ENCODE measurements around the gene PLEKHG5.
"Not testable (repeated sequence)": the region's sequence is repeated elsewhere in the genome, so short reads cannot be mapped to it uniquely, and the experiment has no call there.

The PLEKHG5 gene

DNA sequence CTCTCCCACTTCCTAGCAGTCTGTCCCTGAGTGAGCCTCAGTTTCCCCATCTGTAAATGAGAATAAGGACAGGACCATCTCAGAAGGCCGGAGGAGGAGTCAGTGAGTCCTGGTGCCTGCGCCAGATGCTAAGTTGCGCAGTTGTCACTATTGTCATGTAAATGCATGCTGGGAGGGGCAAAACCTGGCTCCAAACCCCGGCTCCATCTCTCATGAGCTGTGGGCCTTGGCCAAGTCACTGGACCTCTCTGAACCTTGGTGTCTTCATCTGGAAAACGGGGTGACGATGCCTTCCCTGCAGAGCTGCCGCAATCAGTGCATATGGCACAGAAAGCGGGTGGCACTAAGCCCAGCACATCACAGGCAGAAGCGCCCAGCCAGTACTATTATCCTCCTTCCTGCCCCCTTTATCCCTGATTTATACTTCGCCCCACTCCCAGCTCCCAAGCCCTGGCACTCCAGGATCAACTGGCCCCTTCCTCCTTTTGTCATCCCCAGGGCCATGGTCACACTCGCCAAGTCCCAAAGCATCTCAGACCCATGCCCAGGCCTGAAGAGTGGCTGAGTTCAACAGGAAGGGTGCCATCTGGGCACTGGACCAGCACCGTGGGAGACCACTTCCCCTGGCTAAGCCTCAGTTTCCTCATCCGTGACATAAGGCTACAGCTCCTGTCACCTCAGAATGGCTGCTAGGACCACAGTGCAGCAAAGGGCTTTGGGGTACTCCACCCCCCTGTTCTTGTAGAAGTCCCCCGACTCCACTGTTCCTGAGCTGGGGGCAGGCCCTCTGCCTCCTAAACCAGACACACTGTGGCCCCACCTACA, 4.3 kb upstream of the PLEKHG5 start:
- DNase-seq: no peak

DNA sequence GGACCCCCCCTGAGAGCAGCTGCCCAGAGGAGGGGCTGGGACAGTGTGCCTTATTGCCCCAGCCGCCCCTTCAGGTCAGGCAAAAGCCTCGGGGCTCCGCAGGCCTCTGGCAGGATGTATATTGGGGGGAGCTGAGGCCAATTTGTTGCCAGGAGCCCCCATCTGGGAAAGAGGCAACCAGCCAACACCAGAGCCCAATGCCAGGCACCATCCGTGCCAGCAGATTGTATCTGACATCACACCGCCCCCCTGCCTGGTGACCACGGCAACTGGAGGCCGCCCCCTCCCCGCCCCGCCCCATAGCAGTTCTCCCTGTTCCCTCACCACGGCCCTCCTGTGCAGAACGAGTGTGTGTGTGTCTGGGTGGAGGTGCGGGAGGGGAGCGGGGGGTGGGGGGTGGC, 3.6 kb upstream of the PLEKHG5 start:
- DNase-seq: no peak

DNA sequence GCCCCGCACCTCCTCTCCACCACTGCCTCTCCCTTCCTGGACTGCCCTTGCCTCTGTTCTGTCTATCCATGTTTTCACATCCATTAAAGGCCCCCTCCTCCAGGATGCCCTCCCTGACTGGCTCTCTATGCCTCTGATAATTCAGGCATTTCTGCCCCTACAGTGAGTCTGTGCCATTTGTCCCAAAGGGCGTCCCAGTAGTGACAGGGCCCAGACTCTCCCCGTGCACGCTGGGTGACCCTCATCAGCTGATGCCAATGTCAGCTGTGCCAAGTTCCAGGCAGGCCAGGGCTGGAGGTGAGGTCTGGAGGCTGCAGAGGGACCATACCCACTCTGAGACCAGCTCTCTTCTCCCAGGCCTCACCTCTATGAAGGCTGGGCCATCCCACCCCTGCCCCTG, 3.2 kb upstream of the PLEKHG5 start:
- DNase-seq: no peak

DNA sequence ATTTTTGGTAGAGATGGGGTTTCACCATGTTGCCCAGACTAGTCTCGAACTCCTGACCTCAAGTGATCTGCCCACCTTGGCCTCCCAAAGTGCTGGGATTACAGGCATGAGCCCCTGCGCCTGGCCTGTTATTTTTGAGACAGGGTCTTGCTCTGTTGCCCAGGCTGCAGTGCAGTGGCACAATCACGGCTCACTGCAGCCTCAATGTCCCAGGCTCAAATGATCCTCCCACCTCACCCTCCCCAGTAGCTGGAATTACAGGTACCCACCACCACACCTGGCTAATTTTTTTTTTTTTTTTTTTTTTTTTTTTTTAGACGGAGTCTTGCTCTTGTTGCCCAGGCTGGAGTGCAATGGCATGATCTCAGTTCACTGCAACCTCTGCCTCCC, 2.4 kb upstream of the PLEKHG5 start:
- not testable (repeated sequence) for DNase-seq

DNA sequence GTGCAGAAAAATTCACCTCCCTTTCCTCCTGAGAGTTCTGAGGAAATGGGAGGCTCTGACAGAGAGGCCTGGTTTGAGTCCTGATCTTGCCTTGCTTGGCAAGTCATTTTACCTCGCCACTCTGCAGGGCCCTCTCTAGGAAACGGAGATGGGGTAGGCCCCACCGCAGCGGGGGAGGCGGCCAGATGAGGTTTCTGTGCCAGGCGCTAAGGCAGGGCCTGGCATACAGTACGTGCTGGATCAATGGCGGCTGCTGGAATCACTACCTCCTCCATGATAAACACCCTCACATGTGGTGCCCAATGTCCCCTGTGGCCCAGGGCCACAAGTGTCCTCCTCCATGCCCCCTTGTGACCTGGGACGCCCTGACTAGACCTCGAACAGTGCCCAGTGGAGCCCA, 499 bp upstream of the PLEKHG5 start:
- no peak for DNase-seq

DNA sequence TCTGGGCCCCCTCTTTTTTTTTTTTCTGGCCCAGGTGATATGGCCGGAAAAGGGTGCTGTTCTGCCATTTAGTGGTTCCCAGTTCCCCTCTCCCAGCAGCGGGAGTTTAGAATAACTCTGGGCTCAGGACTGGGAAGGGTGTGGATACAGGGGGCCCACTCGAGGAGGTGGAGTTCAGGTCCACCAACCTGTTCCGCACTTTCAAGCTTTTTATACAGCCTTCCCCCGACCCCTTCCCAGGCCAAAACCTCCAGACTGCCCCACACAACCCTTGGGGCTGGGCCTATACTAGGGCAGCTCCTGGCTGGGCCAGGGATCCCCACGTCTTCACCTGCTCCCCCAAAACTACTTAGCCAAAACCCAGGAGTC, 402 bp downstream of the PLEKHG5 start:
- DNase-seq: no peak

DNA sequence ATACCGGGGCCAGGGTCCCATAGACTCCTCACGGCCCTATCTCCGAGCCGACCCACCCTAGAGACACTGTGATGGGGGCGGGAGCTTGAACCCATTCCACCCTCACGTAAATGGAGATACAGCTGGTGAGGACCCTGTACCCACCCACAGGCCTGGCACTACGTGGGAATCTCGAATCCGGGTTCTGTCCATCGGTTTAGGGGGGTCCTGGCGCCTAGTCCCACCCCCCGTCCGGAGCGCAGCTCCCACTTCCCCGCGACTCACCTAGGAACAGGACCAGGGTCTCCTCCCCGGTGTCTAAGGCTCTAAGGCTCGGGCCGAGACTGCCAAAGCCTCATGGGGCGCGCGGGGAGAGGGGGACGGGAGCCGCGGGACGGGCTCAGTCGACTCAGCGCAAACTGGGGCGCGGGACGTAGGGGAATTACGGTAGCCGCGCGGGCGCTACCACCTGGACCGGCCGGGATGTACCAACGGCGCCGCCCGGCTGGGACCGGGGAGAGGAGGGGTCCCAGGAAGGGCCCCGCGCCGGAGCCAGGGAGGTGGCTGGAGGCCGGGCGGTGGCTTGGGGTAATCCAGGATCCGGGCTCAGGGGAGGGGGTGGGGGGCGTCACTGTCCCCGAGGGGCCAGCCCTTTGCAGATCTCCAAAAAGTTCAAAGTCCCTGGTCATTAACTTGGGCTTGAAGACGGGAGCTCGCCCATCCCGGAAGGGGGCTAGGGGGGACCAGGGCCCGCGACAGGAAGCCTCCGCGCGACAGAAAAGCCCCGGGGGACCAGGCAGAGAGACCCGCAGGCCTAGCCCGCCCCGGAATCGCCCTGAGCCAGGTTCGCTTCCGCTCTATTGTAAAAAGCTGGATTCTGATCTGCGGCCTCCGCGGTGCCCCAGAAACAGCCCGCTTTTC, 1.0 kb downstream of the PLEKHG5 start:
- DNase-seq: peak; percentile 73

DNA sequence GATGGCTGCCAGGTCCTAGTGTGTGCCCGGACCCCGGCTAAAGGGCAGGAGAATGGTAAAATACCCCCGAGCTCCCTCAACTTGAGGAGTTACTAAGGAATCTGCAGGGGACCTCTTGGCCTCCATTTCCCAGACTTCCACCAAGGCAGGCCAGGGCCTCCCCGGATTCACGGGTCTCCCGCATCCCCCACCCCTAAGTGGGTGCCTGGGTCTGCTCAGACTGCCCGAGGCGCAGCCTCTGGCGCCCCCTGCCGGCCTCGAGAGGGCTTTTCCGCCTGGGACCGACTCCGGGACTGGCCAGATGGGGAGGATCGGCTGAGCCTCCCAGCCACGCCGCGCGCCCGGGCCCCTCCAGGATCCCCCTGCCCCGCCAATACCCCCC, 1.7 kb downstream of the PLEKHG5 start:
- peak; percentile 82 for DNase-seq

DNA sequence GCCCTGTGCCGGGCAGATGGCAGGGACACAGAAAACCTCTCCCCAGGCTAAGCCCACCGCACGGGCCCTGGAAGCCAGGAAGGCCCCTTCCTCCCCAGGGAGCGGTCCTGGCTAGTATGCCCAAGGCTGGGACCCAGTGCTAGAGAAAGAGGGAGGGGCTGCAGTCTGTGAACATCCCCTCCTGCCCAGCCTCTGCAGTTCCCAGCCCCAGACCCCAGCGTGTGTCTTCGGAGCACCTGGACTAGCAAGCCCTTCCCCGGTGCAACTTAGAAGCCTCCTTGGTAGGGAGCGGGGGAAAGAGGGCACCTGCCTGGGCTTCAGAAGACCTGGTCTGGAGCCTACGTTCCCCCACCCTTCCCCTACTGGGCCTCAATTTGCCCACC, 2.1 kb downstream of the PLEKHG5 start:
- DNase-seq: no peak

DNA sequence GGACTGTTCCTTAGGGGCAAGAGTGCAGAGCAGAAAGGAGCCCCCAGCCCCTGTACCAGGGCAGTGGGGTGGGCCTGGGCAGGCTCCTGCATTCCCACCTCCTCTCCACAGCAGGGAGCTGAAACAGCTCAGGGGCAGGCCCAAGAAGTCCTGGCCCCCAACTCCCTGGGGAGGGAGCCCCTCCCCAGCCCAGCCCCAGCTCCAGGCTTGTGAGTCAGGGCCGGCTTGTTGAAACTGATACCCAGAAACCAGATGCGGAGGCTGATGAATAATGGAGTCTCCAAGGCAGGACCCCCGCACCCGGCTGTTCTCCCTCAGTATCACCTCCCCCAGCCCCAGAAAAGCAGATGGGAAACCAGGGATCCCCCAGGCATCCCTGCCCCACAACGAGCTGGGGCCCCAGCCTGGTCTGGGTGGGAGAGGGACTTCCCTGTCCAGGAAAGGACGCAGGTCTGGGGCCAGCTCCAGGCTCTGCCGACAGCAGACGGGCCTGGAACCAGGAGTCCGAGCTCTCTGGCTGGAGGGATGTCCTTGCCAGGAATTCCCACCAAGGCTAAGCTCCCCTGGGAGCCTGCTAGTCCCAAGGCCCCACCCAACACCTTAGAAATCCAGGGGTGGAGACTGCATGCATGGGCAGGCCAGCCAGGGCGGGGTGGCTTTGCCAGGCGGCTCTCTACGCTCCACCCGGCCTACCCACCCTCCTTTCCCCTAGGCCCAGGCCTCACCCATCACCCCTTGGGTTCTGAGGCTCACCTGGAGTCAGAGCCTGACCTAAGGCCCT, 2.7 kb downstream of the PLEKHG5 start:
- DNase-seq: no peak

DNA sequence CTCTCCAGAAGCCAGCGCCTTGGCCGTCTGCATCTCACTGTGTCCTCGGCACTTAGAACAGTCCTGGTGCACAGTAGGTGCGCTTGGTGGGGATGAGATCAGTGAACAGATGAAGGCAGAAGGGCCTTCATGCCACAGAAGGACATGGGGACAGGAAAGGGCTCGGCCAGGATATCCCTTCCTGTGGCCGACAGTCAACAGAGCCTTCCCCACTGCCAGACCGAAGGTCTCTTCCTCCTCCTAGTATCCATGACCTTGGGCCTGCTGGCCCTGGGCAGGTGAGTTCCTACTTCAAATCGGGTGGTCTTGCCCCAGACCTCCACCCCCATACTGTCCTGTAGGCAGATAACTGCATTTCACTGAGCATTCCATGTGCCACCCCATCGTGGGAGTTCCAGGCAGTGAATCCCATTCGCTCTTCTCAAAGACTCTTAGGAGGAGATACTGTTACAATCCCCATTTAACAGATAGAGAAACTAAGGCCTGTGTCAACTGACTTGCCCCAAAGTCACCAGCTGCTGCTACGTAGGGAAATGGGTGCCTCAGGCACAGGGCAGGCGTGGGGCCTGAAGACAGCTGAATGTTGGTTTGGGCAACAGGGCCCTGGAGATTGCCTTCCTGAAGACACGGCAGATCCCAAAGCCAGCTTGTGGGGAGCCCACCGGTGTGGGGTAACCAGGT, 3.5 kb downstream of the PLEKHG5 start:
- no peak for DNase-seq

DNA sequence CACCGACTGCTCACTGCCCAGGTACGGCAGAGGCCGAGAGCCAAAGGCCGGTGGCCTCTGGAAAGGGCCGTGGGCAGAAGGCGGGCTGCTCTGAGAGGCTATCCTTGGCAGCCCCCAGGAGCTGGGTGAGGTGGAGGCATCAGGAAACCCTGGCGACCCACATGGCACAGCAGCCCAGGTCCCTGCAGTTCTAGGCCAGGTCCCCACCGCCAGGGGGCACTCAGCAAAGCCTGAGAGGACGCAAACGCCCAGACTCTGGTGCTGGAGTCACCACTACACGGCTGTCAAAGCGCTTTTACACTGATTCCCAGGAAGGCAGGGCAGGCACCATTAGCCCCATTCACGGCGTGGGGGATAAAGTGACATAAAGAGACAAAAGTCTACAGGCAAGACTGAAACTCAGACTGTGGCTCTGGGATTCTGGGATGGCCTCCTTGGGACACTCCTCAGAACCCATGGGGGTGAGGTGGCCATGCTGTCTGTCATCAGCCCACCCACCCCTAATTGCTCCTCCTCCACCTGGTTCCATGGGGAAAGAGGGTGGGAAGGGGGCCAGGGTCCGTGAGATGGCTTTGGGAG, 4.9 kb downstream of the PLEKHG5 start:
- DNase-seq: peak; percentile 86

DNA sequence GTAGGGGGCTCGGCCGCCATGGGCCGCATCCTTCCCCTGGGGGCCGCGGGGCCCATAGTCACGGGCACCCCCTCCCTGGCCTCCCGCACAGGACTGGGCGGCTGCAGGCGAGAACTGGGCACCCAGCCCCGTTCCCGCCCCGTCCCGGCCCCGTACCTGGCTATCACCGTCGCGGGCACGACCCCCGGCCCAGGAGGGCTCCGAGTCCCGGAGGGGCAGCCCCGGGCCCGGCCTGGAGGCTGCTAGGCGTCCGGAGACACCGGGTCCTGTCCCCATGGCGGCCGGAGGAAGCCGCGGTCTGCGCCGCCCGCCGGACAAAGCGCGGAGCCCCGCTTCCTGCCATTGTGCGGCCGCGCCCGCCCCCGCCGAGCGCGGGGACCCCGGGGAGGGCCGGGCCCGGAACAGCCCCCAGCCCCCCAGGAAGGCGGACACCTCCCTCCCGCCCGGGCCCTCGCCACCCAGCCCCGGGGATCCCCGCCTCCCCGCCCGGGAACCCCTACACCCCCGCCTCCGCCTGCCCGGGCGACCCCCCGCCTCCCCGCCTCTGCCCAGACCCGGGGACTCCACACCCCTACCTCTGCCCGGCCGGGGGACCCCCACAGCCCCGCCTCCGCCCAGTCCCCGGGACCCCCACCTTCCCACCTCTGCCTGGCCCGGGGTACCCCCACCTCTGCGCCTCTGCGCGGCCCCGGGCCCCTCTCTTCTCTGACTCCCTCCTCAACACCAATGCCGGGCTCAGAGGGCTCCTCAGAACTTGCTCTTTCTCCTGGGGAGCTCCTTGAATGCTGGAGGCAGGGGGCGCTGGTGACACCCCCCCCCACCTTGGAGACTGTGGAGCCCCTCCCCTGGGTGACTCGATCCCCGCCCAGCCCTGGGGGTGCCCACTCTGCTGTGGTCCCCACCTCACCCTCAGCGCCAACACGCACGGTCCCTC, 6.0 kb downstream of the PLEKHG5 start:
- no peak for DNase-seq

DNA sequence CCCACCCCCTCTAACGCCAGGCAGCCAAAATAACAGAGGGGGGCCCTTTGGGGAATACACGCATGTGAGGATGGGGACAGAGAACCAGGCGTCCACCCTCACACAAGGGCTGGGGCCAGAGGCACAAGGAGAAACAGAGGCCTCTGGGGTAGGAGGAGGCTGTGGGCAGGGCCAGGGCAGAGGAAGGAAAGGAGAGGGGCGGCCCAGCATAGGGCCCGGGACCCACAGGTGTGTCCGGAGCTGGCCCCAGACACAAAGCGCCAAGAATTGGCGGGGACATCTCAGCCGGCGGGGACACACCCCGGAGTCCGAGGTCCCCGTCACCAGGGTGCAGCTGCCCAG, 6.7 kb downstream of the PLEKHG5 start:
- no peak for DNase-seq

DNA sequence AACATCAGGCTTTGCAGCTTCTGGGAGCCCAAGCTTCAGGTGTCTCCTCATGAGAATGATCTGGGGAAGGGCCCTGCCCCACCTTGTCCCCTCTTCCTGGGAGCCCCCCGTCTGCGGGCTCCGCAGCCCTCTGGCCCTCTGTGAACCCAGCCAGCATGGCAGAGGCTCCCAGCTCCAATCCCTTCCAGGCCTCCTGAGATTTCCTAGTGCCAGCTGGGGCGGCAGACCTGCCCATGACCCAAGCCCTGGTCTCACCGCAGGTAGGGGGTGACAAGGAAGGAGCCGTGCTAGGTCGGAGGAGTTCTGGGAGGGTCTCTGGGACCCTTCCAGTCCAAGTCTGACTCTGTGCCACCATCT, 7.7 kb downstream of the PLEKHG5 start:
- DNase-seq: no peak

DNA sequence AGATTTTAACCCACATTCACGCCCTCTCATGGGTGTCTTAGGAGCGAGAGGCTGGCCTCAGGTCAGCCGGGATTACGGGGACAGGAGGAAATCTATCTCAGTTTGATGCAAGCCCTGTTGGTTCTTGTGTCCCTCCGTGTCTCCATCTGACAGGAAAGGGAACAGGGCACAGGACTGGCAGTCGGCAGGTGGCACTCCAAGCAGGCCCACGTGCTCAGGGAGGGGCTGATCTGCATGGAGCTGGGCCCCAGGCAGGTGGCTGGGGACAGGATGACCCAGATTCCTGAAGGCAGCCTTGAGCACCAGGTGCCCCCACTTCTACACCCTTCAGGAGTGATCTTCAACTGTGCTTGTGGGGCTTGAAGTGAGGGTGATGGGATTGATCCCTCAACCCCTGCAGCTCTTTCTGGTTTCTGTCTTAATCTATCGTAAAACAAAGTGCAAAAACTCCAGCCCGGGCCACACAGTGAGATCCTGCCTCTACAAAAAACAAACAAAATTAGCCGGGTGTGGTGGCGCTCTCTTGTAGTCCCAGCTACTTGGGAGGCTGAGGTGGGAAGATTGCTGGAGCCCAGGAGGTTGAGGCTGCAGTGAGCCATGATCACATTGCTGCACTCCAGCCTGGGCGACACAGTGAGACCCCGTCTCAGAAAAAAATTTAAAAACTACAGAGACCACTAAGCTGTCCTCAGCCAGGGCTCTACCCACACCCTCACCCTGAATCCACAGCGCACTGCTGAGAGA, 8.3 kb downstream of the PLEKHG5 start:
- DNase-seq: no peak

DNA sequence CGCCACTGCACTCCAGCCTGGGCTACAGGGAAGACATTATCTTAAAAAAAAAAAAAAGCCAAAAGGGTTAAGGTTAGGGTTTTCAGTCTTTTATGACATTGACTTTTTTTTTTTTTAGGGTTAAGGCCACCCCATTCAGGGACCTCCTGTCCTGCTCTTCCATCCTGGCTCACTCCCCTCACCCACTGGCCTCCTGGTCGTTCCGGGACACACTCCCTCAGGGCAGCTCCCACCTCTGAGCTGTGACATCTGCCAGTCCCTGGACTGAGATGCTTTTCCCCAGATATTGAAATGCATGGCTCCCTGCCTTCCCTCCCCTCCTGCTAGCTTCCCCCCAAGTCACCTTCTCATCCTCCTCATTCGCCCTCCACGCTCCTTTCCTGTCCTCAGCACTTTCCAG, 9.6 kb downstream of the PLEKHG5 start:
- DNase-seq: no peak

DNA sequence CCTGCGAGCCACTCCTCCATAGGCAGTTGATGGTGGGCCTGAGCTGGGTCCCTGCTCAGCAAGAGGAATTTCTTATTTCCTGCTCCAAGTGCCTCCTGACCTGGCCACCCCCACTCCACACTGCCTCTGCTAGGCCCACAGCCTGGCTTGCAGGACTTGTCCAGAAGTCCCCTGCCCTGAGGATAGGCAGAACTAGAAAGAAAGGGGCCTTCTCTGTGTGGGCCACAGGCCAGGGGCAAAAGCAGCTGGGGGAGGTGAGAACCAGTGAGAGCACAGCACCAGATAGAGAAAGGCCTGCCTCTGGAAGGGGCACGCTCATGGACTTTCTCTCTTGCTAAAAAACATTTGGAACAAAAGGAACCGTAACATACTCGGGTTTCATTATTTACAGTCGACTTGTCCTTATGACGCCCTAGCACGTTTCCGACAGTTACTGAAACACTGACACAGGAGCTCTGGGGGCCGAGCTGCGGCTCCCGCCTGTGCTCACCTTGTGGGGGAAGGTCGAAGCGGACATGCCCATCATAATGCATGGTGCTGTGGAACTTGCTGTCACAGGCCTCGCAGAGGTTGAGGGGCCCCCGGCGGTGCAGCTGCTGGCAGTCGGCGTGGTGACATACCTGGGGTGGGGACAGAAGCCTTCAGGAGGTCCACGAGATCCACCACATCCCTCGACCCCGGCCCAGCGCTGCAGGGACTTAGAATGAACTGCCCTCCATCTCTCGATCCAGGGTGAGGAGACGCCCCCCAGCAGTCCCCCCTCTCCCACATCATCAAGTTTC, 14.2 kb downstream of the PLEKHG5 start:
- no peak for DNase-seq

DNA sequence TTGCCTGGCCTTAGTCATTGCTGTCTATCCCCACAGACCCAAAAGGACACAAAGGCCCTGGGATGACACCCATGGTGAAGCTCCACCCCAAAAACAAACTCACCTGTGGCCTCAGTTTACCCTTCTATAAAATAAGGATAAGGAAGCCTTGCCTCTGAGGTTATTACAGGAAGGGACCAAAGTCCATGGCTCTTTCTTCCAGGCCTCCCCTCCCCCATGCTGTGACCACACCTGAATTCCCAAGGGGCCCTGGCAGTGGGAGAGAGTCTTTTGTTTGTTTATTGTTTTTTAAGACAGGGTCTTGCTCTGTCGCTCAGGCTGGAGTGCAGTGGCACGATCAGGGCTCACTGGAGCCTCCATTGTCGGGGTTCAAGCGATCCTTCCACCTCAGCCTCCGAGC, 15.0 kb downstream of the PLEKHG5 start:
- no peak for DNase-seq
